B cell (primary cell): ENCODE results near the gene LDLRAD3. TPM values are rescaled to one million over a fixed set of nuclear protein-coding genes. Genes with fewer than 3 reads are reported as not detected.

ENCODE experiments used
- ATAC-seq: fragments of 200-7000 bp; cut with Tn5 transposase; one replicate; pipeline ENCODE4 v1.10.0; 2021; ENCODE audit warnings: low read depth, mild to moderate bottlenecking, moderate number of reproducible peaks, moderate library complexity
- CTCF ChIA-PET: fragments of 350-600 bp; sonication (Branson Sonifier 250); formaldehyde crosslinking; loops from one replicate; lab custom pipeline; 2021; ENCODE audit warnings: antibody characterized with exemption, inconsistent platforms; lab: Charles Lee
- POLR2A ChIA-PET: fragments of 350-600 bp; sonication (Branson Sonifier 250); formaldehyde crosslinking; loops from one replicate; lab custom pipeline; 2021; ENCODE audit warnings: antibody characterized with exemption; lab: Charles Lee
- DNase-seq: peaks from one replicate; pipeline ENCODE4 v3.0.0; 2013
- H2AFZ ChIP-seq: 2 replicates; pipeline ENCODE4 v1.6.1; 2012; ENCODE audit warnings: mild to moderate bottlenecking, low read depth, low read length; ENCODE audit not compliant: insufficient read depth, poor library complexity, severe bottlenecking
- H3K27ac ChIP-seq, 2 donors: 1 replicate in 1 of 2; 2 replicates in 1 of 2; pipeline ENCODE4 v1.5.1; 2012 to 2013; ENCODE audit warnings: low read length in 2 of 2, mild to moderate bottlenecking in 2 of 2, moderate library complexity in 1 of 2
- H3K27me3 ChIP-seq, 4 experiments: fragments of 200-600 bp in 1 of 4; sonication (generic) in 1 of 4; replicated peaks in 1 of 4; 1 replicate in 2 of 4; 2 replicates in 2 of 4; pipeline versions ENCODE4 v1.6.1 to v1.7.0; 2013 to 2016; ENCODE audit warnings: low read length in 3 of 4, mild to moderate bottlenecking in 2 of 4, mixed read lengths in 1 of 4, moderate library complexity in 1 of 4; ENCODE audit not compliant: insufficient read depth in 4 of 4, control insufficient read depth in 3 of 4; ENCODE audit errors: control extremely low read depth in 1 of 4
- H3K36me3 ChIP-seq, 2 experiments: replicated peaks in 1 of 2; 1 replicate in 1 of 2; 2 replicates in 1 of 2; pipeline versions ENCODE4 v1.6.1 to v1.7.1; 2013; ENCODE audit warnings: low read length in 1 of 2; ENCODE audit not compliant: insufficient read depth in 2 of 2, control insufficient read depth in 1 of 2; ENCODE audit errors: control extremely low read depth in 1 of 2, extremely low read depth in 1 of 2
- H3K4me1 ChIP-seq, 2 donors: fragments of 200-600 bp in 1 of 2; sonication (generic) in 1 of 2; 1 replicate in 1 of 2; 2 replicates in 1 of 2; pipeline versions ENCODE4 v1.5.1 to v1.6.1; 2013 to 2017; ENCODE audit warnings: low read length in 2 of 2; ENCODE audit not compliant: control insufficient read depth in 2 of 2, insufficient read depth in 2 of 2
- H3K4me2 ChIP-seq: replicated peaks from 2 replicates; pipeline ENCODE3; 2012; ENCODE audit warnings: mild to moderate bottlenecking, low read depth, low read length; ENCODE audit not compliant: poor library complexity, severe bottlenecking
- H3K4me3 ChIP-seq, 5 experiments: fragments of 200-600 bp in 1 of 5; sonication (generic) in 1 of 5; 1 replicate in 3 of 5; 2 replicates in 2 of 5; pipeline versions ENCODE4 v1.5.1 to v1.7.0; 2011 to 2016; ENCODE audit warnings: low read length in 4 of 5, mild to moderate bottlenecking in 4 of 5, low read depth in 2 of 5, control low read depth in 1 of 5, moderate library complexity in 1 of 5; ENCODE audit not compliant: insufficient read depth in 1 of 5; ENCODE audit errors: control extremely low read depth in 1 of 5, extremely low read depth in 1 of 5
- H3K79me2 ChIP-seq: fragments of 200-600 bp; sonication (generic); one replicate; pipeline ENCODE4 v1.6.0; 2016; ENCODE audit warnings: low read length; ENCODE audit not compliant: control insufficient read depth, insufficient read depth
- H3K9ac ChIP-seq: fragments of 200-600 bp; sonication (generic); 2 replicates; pipeline ENCODE4 v1.6.1; 2017; ENCODE audit warnings: mild to moderate bottlenecking, low read length, moderate library complexity
- H3K9me3 ChIP-seq, 3 donors: one replicate each; pipeline versions ENCODE4 v1.6.1 to v1.7.1; 2013; ENCODE audit warnings: low read length in 2 of 3; ENCODE audit not compliant: control insufficient read depth in 2 of 3, insufficient read depth in 1 of 3; ENCODE audit errors: control extremely low read depth in 1 of 3
- H4K20me1 ChIP-seq: 2 replicates; pipeline ENCODE4 v1.6.0; 2012; ENCODE audit warnings: mild to moderate bottlenecking, low read length; ENCODE audit not compliant: insufficient read depth, control insufficient read depth, poor library complexity, severe bottlenecking
- H3K27ac Mint-ChIP-seq: one replicate; pipeline ENCODE4 v1.8.0; 2021; ENCODE audit warnings: mixed read lengths
- H3K27me3 Mint-ChIP-seq: one replicate; pipeline ENCODE4 v1.8.0; 2021; ENCODE audit warnings: mixed read lengths
- H3K4me1 Mint-ChIP-seq: one replicate; pipeline ENCODE4 v1.8.0; 2021; ENCODE audit warnings: mixed read lengths
- H3K4me3 Mint-ChIP-seq: one replicate; pipeline ENCODE4 v1.8.0; 2021; ENCODE audit warnings: mixed read lengths
- H3K9me3 Mint-ChIP-seq: one replicate; pipeline ENCODE4 v1.8.0; 2022; ENCODE audit warnings: mixed read lengths; ENCODE audit not compliant: insufficient read depth
- CTCF ChIP-seq: fragments of 200-600 bp; IDR thresholded peaks from one replicate; pipeline ENCODE4 v1.8.0; 2022; ENCODE audit warnings: antibody characterized with exemption, mild to moderate bottlenecking
- EZH2 ChIP-seq: IDR thresholded peaks from 2 replicates; pipeline ENCODE4 v1.6.1; 2012; ENCODE audit warnings: borderline replicate concordance, low read depth, mild to moderate bottlenecking, moderate library complexity, low read length; ENCODE audit not compliant: insufficient read depth, poor library complexity, severe bottlenecking
- WGBS: methylation state at CpG from one replicate; pipeline ENCODE4 v1.1.5; 2013; ENCODE audit warnings: missing lambda C conversion rate; ENCODE audit not compliant: insufficient coverage; 5-methylcytosine and 5-hydroxymethylcytosine counted together
- intact Hi-C: fragments of 100-400 bp; cut with micrococcal nuclease; formaldehyde crosslinking; loops from one replicate; pipeline ENCODE4 v1.10.0; 2022
- polyA plus RNA-seq: library from polyadenylated mRNA; depleted of rRNA; stranded (reverse); fragments of >200 nt; gene quantifications from 2 replicates; pipeline ENCODE4 v1.2.3, GENCODE V29; 2012
- total RNA-seq, 2 donors: library from RNA; stranded (reverse); fragments of 120-200 nt in 1 of 2; gene quantifications; 1 replicate in 1 of 2; 2 replicates in 1 of 2; pipeline versions ENCODE4 v1.2.3 to v1.2.4, GENCODE V29; 2013 to 2022

LDLRAD3 gene
- total and polyA plus RNA-seq, 2 donors (not counting 1 experiment from before 2014, with no cell fraction given), result 0.01 TPM; not detected in 1

- Mint-ChIP-seq H3K27ac (no peak overlapping the region), H3K4me3 (no peak overlapping the region), H3K9me3 (no peaks in the 10 kb centered on the region), H3K4me1 (peaks cover 2% of the 10 kb centered on the region), H3K27me3 (peaks cover 10% of the 10 kb centered on the region)
- Histone ChIP-seq H3K79me2 (no peaks in the 10 kb centered on the region), H4K20me1 (no peaks in the 10 kb centered on the region), H3K27me3 (no peaks in the 10 kb centered on the region), H3K4me1 (no peaks in the 10 kb centered on the region), H3K9ac (no peak overlapping the region), H3K9me3 (no peaks in the 10 kb centered on the region), H2AFZ (no peak overlapping the region), H3K27ac (no peak overlapping the region), H3K36me3 (no peaks in the 10 kb centered on the region), H3K4me3 (no peak overlapping the region), H3K4me2 (no peak overlapping the region)
- intact Hi-C loops, result no loop called here
- TF ChIP-seq CTCF (no peak), EZH2 (no peak)
- ChIA-PET POLR2A (no interaction called here), CTCF (interaction anchor here (0.7 kb wide), 1 partner anchor 212 kb away, joined by 3 read pairs; no protein-coding TSS in a partner anchor)
- WGBS, result 75% methylated on average over 4 of the region's 8 CpGs
- ATAC-seq (no peak), DNase-seq (no peak)
Measured at GRCh38 chr11:35962369-35963138, 18.7 kb downstream of the LDLRAD3 start.

GRCh38 chr11:35963911-35964310 lies 20.0 kb downstream of the LDLRAD3 start:
- intact Hi-C loops, result no loop called here
- H4K20me1 ChIP-seq, result no peaks in the 10 kb centered on the region
- TF ChIP-seq EZH2 (no peak), CTCF (no peak)
- no peaks in the 10 kb centered on the region for H3K9me3 Mint-ChIP-seq
- no peaks in the 10 kb centered on the region for H3K4me1 ChIP-seq
- ChIA-PET CTCF (no interaction called here), POLR2A (no interaction called here)
- no peaks in the 10 kb centered on the region for H3K9me3 ChIP-seq
- no peaks in the 10 kb centered on the region for H3K27me3 ChIP-seq
- no peak overlapping the region for H3K27ac ChIP-seq
- no peak for DNase-seq
- H2AFZ ChIP-seq, result no peak overlapping the region
- H3K4me3 ChIP-seq, result no peak overlapping the region
- H3K4me3 Mint-ChIP-seq, result no peak overlapping the region
- peaks cover 2% of the 10 kb centered on the region for H3K4me1 Mint-ChIP-seq
- H3K36me3 ChIP-seq, result no peaks in the 10 kb centered on the region
- no peak overlapping the region for H3K4me2 ChIP-seq
- no peak overlapping the region for H3K27ac Mint-ChIP-seq
- ATAC-seq, result no peak
- H3K9ac ChIP-seq, result no peak overlapping the region
- 86% methylated on average over 3 of the region's 3 CpGs for WGBS
- H3K27me3 Mint-ChIP-seq, result peaks cover 10% of the 10 kb centered on the region
- H3K79me2 ChIP-seq, result no peaks in the 10 kb centered on the region
